Medulla oblongata (tissue), 1 donor: ENCODE measurements around the gene EVL.
A peak's percentile ranks its signal among the peaks of the same experiment; 100 is the strongest.
"Not testable (repeated sequence)": the region's sequence is repeated elsewhere in the genome, so short reads cannot be mapped to it uniquely, and the experiment has no call there.

Source experiments
- DNase-seq: peaks from one replicate; pipeline ENCODE4 v3.0.0-alpha.2; 2015; ENCODE audit errors: extremely low spot score

EVL gene

GRCh38 chr14:100170880-100171279 lies 105.7 kb downstream of the EVL start:
- no peak for DNase-seq

GRCh38 chr14:100172811-100173210 lies 107.6 kb downstream of the EVL start:
- no peak for DNase-seq

- DNase-seq: no peak
Observed at GRCh38 chr14:100173353-100173752, 108.1 kb downstream of the EVL start.

- no peak for DNase-seq
Observed at GRCh38 chr14:100176811-100177327, 111.6 kb downstream of the EVL start.

GRCh38 chr14:100178691-100179090 lies 113.5 kb downstream of the EVL start:
- DNase-seq: no peak

- not testable (repeated sequence) for DNase-seq
Observed at GRCh38 chr14:100180671-100181070, 115.4 kb downstream of the EVL start.

GRCh38 chr14:100181876-100182551 lies 116.8 kb downstream of the EVL start:
- DNase-seq: not testable (repeated sequence)

- no peak for DNase-seq
Observed at GRCh38 chr14:100187247-100187833, 122.1 kb downstream of the EVL start.

- no peak for DNase-seq
Observed at GRCh38 chr14:100188392-100189030, 123.3 kb downstream of the EVL start.

- DNase-seq: no peak
Observed at GRCh38 chr14:100190126-100190525, 124.9 kb downstream of the EVL start.

- no peak for DNase-seq
Observed at GRCh38 chr14:100191584-100192249, 126.5 kb downstream of the EVL start.

- no peak for DNase-seq
Observed at GRCh38 chr14:100192250-100192671, 127.0 kb downstream of the EVL start.

GRCh38 chr14:100192672-100193416 lies 127.6 kb downstream of the EVL start:
- peak; percentile 98 for DNase-seq
